HepG2 (cell line): Measurements from ENCODE around the gene ARHGAP26. TPM values are rescaled to one million over a fixed set of nuclear protein-coding genes. Genes with fewer than 3 reads are reported as not detected.

Experiments used
- DPF2 ChIP-seq: sonication (generic); formaldehyde crosslinking; IDR thresholded peaks from 2 replicates; pipeline ENCODE4 v1.4.0; 2020; ENCODE audit warnings: mild to moderate bottlenecking, low read depth, missing genetic modification reagents, borderline replicate concordance
- E2F1 ChIP-seq: sonication (generic); formaldehyde crosslinking; IDR thresholded peaks from 2 replicates; pipeline ENCODE4 v1.5.0; 2020; ENCODE audit warnings: missing genetic modification reagents
- EP300 ChIP-seq, 3 experiments: sonication (generic) in 1 of 3; formaldehyde crosslinking in 1 of 3; IDR thresholded peaks; 2 replicates each; pipeline versions ENCODE4 v1.5.1 to v1.6.1; 2011 to 2020; ENCODE audit warnings: low read depth in 2 of 3, low read length in 2 of 3, borderline replicate concordance in 1 of 3, improper control_type of control experiment in 1 of 3, mild to moderate bottlenecking in 1 of 3, missing genetic modification reagents in 1 of 3, moderate library complexity in 1 of 3
- HIC2 ChIP-seq: sonication (generic); formaldehyde crosslinking; IDR thresholded peaks from 2 replicates; pipeline ENCODE4 v1.9.0; 2022; ENCODE audit warnings: low read depth, missing genetic modification reagents
- KLF6 ChIP-seq: IDR thresholded peaks from 2 replicates; pipeline ENCODE4 v1.8.0; 2016; ENCODE audit warnings: missing biosample characterization, missing genetic modification reagents
- PBX2 ChIP-seq: IDR thresholded peaks from 2 replicates; pipeline ENCODE4 v1.6.1; 2016; ENCODE audit warnings: control low read depth
- SP4 ChIP-seq: sonication (generic); formaldehyde crosslinking; IDR thresholded peaks from 2 replicates; pipeline ENCODE4 v1.8.1; 2023; ENCODE audit warnings: mild to moderate bottlenecking, missing genetic modification reagents
- THAP7 ChIP-seq: sonication (generic); formaldehyde crosslinking; IDR thresholded peaks from 2 replicates; pipeline ENCODE4 v1.8.1; 2023; ENCODE audit warnings: mild to moderate bottlenecking, missing genetic modification reagents
- ZNF326 ChIP-seq: sonication (generic); formaldehyde crosslinking; IDR thresholded peaks from 2 replicates; pipeline ENCODE4 v1.4.0; 2020; ENCODE audit warnings: missing genetic modification reagents, borderline replicate concordance
- ZNF407 ChIP-seq: sonication (generic); formaldehyde crosslinking; IDR thresholded peaks from one replicate; pipeline ENCODE4 v1.5.1; 2020; ENCODE audit warnings: mild to moderate bottlenecking, missing genetic modification reagents; ENCODE audit errors: not compliant biosample characterization
- ZNF484 ChIP-seq: sonication (generic); formaldehyde crosslinking; IDR thresholded peaks from 2 replicates; pipeline ENCODE4 v1.5.1; 2020; ENCODE audit warnings: mild to moderate bottlenecking, low read depth, missing genetic modification reagents, borderline replicate concordance
- ZNF792 ChIP-seq: IDR thresholded peaks from 2 replicates; pipeline ENCODE4 v1.6.1; 2016
- ZNF883 ChIP-seq: sonication (generic); formaldehyde crosslinking; IDR thresholded peaks from 2 replicates; pipeline ENCODE4 v1.5.1; 2020; ENCODE audit warnings: mild to moderate bottlenecking, missing genetic modification reagents; ENCODE audit errors: not compliant biosample characterization
- ZSCAN31 ChIP-seq: sonication (generic); formaldehyde crosslinking; IDR thresholded peaks from 2 replicates; pipeline ENCODE4 v1.5.0; 2020; ENCODE audit warnings: low read depth, mild to moderate bottlenecking, missing genetic modification reagents
- polyA plus RNA-seq, 8 experiments: library from polyadenylated mRNA; depleted of rRNA in 3 of 8; stranded (reverse) in 7 of 8; unstranded in 1 of 8; fragments of >200 nt; fragmentation: Illumina TruSeq in 4 of 8; extraction: Trizol in 4 of 8; gene quantifications; 2 replicates each; pipeline versions ENCODE4 v1.2.1 to v1.2.3, GENCODE V29; 2011 to 2016; ENCODE audit warnings: low read depth in 4 of 8, missing spikeins in 1 of 8, mixed read lengths in 1 of 8; ENCODE audit not compliant: insufficient read depth in 1 of 8
- total RNA-seq, 5 experiments: library from RNA; depleted of rRNA; stranded (reverse); fragments of >200 nt; fragmentation: Illumina TruSeq; extraction: Trizol; gene quantifications; 2 replicates each; pipeline ENCODE4 v1.2.3, GENCODE V29; 2016; ENCODE audit warnings: low read depth in 1 of 5

Gene ARHGAP26
- total and polyA plus RNA-seq, 2 of the 13 experiments (the other 11 are each of a cell fraction or from before 2014, with no cell fraction given) = 9.6 to 18.2 TPM

GRCh38 chr5:142769793-142770649, at the start of gene ARHGAP26 (continued):
- TF ChIP-seq PBX2 (CRISPR knock-in tag) = no peak
- TF ChIP-seq SP4 (CRISPR knock-in tag) = peak; percentile 96
- 0 out of 2 replicates have a peak, but pooled peaks have one; percentile 18 for TF ChIP-seq ZSCAN31 (CRISPR knock-in tag)
- TF ChIP-seq E2F1 (CRISPR knock-in tag) = peak; percentile 61; the same call in 1 of the 2 replicates
- TF ChIP-seq ZNF326 = no peak
- peak; percentile 37 for TF ChIP-seq ZNF407
- TF ChIP-seq HIC2 (CRISPR knock-in tag) = no peak
- TF ChIP-seq ZNF792 (CRISPR knock-in tag) = no peak
- TF ChIP-seq ZNF883 (CRISPR knock-in tag) = peak; percentile 33
- no peak; the same call in 1 of the 2 replicates for TF ChIP-seq THAP7
- TF ChIP-seq DPF2 (CRISPR knock-in tag) = no peak
- no peak for TF ChIP-seq EP300 (IDR thresholded peaks at IDR 0.05; ENCODE audit: low read depth in 2 of 2, low read length in 2 of 2)
- no peak for TF ChIP-seq EP300 (CRISPR knock-in tag; IDR thresholded peaks at IDR 0.05; ENCODE audit: borderline replicate concordance)
- TF ChIP-seq KLF6 (CRISPR knock-in tag) = no peak
- TF ChIP-seq ZNF484 (CRISPR knock-in tag) = no peak
